Measurements from ENCODE around the gene FHDC1. TPM values are rescaled to one million over a fixed set of nuclear protein-coding genes. Genes with fewer than 3 reads are reported as not detected.

The FHDC1 gene
- total RNA-seq, 4 donors from 2014 or later = 0.96 to 2.0 (median 1.2) TPM

DNA sequence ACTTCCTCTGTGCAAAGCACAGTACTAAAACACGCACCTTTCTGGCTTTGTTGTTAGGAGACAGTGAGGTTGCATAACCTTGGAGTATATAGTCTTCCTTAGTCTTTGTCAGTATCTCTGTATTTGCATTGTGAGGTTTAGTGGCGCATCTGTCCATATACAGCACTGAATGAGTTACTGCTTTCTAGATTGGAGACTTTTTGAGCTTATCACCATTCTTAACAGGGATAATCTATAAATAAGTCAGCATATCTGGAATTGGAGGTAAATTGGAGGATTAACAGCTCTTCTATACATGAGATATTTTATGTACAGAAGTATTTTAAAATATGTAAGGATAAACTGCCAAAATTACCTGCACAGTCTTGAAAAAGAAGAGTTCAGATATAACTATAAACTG is 4.3 kb downstream of the FHDC1 start:
- DNase-seq (ENCODE audit: low spot score) = no peak
- ATAC-seq (ENCODE audit: low FRiP score) = no peak
- TF ChIP-seq, protein P1, sequence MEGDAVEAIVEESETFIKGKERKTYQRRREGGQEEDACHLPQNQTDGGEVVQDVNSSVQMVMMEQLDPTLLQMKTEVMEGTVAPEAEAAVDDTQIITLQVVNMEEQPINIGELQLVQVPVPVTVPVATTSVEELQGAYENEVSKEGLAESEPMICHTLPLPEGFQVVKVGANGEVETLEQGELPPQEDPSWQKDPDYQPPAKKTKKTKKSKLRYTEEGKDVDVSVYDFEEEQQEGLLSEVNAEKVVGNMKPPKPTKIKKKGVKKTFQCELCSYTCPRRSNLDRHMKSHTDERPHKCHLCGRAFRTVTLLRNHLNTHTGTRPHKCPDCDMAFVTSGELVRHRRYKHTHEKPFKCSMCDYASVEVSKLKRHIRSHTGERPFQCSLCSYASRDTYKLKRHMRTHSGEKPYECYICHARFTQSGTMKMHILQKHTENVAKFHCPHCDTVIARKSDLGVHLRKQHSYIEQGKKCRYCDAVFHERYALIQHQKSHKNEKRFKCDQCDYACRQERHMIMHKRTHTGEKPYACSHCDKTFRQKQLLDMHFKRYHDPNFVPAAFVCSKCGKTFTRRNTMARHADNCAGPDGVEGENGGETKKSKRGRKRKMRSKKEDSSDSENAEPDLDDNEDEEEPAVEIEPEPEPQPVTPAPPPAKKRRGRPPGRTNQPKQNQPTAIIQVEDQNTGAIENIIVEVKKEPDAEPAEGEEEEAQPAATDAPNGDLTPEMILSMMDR (IDR thresholded peaks at IDR 0.05) = no peak

DNA sequence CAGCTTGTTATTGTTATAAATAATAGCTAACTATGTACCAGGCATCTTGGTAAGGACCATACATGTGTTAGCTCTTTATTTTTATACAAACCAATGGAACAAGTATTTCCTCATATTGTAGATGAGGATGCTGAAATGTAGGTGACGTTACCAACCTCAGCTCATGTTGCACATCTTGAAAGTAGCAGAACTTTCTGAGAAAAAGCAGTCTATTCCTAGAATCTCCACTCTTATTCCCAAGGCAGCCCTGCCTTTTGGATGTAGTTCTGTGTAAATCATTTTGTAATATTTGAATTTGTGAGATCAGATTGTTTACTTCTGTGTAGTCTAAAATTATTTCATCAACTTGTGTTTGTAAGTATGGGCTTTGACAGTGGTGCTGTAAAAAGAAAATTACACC is 5.3 kb downstream of the FHDC1 start:
- TF ChIP-seq, protein P1 (IDR thresholded peaks at IDR 0.05) = no peak
- no peak for DNase-seq (ENCODE audit: low spot score)
- ATAC-seq (ENCODE audit: low FRiP score) = no peak

DNA sequence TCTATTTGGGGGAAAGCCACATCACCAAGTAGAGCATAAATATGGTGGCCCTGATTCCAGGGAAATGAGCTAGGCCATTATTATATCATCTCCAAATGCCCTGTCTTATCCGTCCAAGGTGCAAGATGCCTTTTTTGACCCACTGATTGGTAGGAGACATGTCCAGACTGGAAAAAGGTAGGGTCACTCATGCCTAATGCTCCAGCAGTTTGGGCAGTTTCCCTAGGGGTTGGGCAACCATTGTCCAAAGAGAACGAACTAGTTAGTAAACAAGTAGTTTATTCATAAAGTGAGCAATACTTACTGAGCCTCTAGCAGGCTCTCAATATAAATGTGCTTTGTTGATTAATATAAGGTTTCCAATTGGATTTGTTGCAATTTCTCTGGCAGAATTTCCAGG is 6.2 kb downstream of the FHDC1 start:
- DNase-seq (ENCODE audit: low spot score) (no peak), ATAC-seq (ENCODE audit: low FRiP score) (no peak)
- TF ChIP-seq, protein P1 (IDR thresholded peaks at IDR 0.05) = no peak

DNA sequence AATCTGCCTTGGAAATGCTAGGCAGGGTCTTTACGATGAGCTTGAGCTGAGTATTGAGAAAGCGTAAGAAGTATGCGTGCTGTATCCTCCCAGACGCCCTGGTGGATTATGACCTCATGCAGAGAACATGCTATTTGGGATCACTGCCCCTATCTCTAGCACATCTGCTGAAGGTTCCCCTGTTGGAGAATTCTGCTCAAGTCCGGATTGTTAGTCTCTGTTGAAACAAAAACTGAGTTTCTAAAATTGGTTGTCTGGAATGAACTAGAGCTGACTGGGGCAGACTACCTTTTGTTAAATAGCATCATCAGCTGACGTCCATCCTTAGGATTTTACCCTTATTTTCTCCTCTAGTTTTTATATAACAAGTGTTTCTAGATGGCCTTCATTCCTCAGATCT is 7.5 kb downstream of the FHDC1 start:
- TF ChIP-seq, protein P1 (IDR thresholded peaks at IDR 0.05) = no peak
- no peak for DNase-seq (ENCODE audit: low spot score)
- peak; percentile 83 for ATAC-seq (ENCODE audit: low FRiP score)

DNA sequence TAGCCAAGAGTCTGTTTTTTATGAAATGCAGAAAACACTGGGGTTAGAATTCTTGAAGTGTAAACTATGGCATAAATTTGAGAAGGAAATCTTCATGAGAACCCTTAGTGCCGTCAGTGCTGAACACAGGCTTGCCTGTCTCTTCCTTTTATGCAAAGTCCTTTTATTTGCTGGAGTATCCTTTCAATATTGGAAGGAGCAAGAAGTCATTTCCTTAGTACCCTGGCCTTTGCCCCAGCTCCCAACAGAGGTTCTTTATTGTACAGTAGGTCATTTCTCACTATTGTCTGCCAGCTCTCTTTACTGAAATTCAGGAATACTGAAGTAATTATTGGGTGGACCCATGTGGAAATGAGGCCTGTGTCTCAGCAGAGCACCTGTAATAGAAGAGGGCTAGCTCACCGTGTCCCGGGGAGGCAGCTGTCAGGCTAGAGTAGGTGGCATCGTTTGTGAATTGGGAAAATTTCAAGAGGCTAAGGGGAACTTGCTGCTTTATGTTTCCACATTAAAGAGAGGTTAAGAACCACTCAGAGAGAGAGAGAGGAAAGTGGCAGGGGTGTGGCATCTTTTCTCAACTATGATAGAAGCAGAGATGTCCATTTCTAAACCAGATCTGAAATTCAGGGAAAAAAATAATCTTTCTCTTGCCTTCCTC is 8.7 kb downstream of the FHDC1 start:
- no peak for DNase-seq (ENCODE audit: low spot score)
- TF ChIP-seq, protein P1 (IDR thresholded peaks at IDR 0.05) = no peak
- ATAC-seq (ENCODE audit: low FRiP score) = no peak

DNA sequence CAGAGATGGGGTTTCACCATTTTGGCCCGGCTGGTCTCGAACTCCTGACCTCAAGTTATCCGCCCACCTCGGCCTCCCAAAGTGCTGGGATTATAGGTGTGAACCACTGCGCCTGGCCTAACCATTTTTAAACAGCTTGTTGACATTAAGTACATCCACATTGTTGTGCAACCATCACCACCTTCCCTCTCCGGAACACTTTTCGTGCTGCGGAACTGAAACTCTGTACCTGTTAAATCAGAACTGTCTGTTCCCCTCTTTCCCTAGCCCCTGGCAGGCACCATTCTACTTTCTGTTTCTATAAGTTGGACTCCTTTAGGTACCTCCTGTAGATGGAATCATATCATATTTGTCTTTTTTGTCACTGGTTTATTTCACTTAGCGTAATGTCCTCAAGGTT is 9.5 kb downstream of the FHDC1 start:
- DNase-seq (ENCODE audit: low spot score) = no peak
- TF ChIP-seq, protein P1 (IDR thresholded peaks at IDR 0.05) = no peak
- no peak for ATAC-seq (ENCODE audit: low FRiP score)

DNA sequence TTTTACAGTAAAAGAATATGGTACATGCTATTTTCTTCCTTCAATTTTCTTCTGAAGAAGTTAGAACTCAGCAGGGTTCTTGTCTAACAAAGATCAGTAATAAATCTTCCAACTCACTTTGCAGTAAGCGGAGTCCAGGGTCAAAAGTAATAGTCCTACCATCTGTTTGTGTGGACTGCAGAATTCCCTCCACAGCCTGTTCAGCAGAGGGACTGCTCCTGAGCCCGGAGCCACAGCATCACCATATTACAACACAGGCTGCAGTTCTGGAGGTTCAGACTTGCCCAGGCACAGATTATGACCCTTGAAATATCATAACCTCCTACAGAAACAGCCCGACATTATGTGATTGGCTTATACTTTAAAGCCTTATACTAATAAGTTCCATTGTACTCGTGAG is 10.3 kb downstream of the FHDC1 start:
- ATAC-seq (ENCODE audit: low FRiP score) = no peak
- TF ChIP-seq, protein P1 (IDR thresholded peaks at IDR 0.05) = no peak
- DNase-seq (ENCODE audit: low spot score) = no peak

Data from omental fat pad (tissue), 4 donors.